GM18909 (cell line): ENCODE measurements around the gene PLXND1.
"Not testable (repeated sequence)": the region's sequence is repeated elsewhere in the genome, so short reads cannot be mapped to it uniquely, and the experiment has no call there.

Source experiments
- ATAC-seq: cut with Tn5 transposase; IDR thresholded peaks from one replicate; pipeline ENCODE4 v1.9.1; 2021; ENCODE audit warnings: mild to moderate bottlenecking; ENCODE audit not compliant: unreplicated experiment, poor library complexity

The PLXND1 gene

GRCh38 chr3:129616291-129616690, 9.8 kb upstream of the PLXND1 start:
- no peak for ATAC-seq

GRCh38 chr3:129615751-129616281, 9.3 kb upstream of the PLXND1 start:
- no peak for ATAC-seq

GRCh38 chr3:129614927-129615363, 8.5 kb upstream of the PLXND1 start:
- ATAC-seq, result no peak

GRCh38 chr3:129614435-129614834, 8.0 kb upstream of the PLXND1 start:
- no peak for ATAC-seq

GRCh38 chr3:129613367-129613740, 6.9 kb upstream of the PLXND1 start:
- no peak for ATAC-seq

- no peak for ATAC-seq
Observed at GRCh38 chr3:129612534-129613366, 6.3 kb upstream of the PLXND1 start.

GRCh38 chr3:129611812-129612533, 5.5 kb upstream of the PLXND1 start:
- no peak for ATAC-seq

GRCh38 chr3:129611446-129611800, 4.9 kb upstream of the PLXND1 start:
- no peak for ATAC-seq

GRCh38 chr3:129610794-129611445, 4.4 kb upstream of the PLXND1 start:
- not testable (repeated sequence) for ATAC-seq

GRCh38 chr3:129610276-129610675, 3.8 kb upstream of the PLXND1 start:
- no peak for ATAC-seq

GRCh38 chr3:129609591-129610182, 3.2 kb upstream of the PLXND1 start:
- ATAC-seq, result no peak

- no peak for ATAC-seq
Observed at GRCh38 chr3:129608936-129609590, 2.6 kb upstream of the PLXND1 start.

- ATAC-seq, result no peak
Observed at GRCh38 chr3:129608087-129608935, 1.8 kb upstream of the PLXND1 start.

GRCh38 chr3:129607391-129608068, 1.1 kb upstream of the PLXND1 start:
- ATAC-seq, result no peak

- no peak for ATAC-seq
Observed at GRCh38 chr3:129605922-129606635, 397 bp downstream of the PLXND1 start.

- no peak for ATAC-seq
Observed at GRCh38 chr3:129605203-129605921, 1.1 kb downstream of the PLXND1 start.

- no peak for ATAC-seq
Observed at GRCh38 chr3:129604767-129605166, 1.7 kb downstream of the PLXND1 start.
